HCT116 (cell line): Measurements from ENCODE around the gene TMEM174. TPM values are rescaled to one million over a fixed set of nuclear protein-coding genes. Genes with fewer than 3 reads are reported as not detected.

Source experiments
- ATAC-seq: fragments of 200-7000 bp; cut with Tn5 transposase; 2 replicates; pipeline ENCODE4 v1.9.1; 2020; ENCODE audit warnings: mild to moderate bottlenecking, moderate library complexity
- BruUV-seq: library from RNA; stranded (reverse); fragments of 400-500 nt; replicated peaks from 2 replicates; lab custom pipeline; 2021; lab: Mats Ljungman, UMichigan
- CTCF ChIA-PET: fragments of 300-600 bp; sonication (Branson Sonifier 250); formaldehyde crosslinking; loops from one replicate; lab custom pipeline; 2021; ENCODE audit warnings: antibody characterized with exemption; lab: Charles Lee
- POLR2A ChIA-PET: fragments of 300-600, 350-600 bp; sonication (Branson Sonifier 250); formaldehyde crosslinking; loops from one replicate; lab custom pipeline; 2021; ENCODE audit warnings: antibody characterized with exemption; lab: Charles Lee
- RAD21 ChIA-PET, 2 experiments: fragments of 300-600 bp; sonication (Branson Sonifier 250); formaldehyde crosslinking; loops; one replicate each; lab custom pipeline; 2023; ENCODE audit warnings: low total read pairs in 2 of 2; ENCODE audit not compliant: uncharacterized antibody in 2 of 2, unreplicated experiment in 2 of 2, low non-redundant PET in 1 of 2; lab: Charles Lee
- DNase-seq: peaks from one replicate; pipeline ENCODE4 v3.0.0-alpha.2; 2010; ENCODE audit warnings: low read depth, low spot score
- H2AFZ ChIP-seq: fragments of 200-600 bp; shearing (Covaris generic), sonication (generic); 2 replicates; pipeline ENCODE4 v1.6.1; 2017; ENCODE audit warnings: low read depth, mixed run types, mixed read lengths, antibody characterized with exemption, low read length; ENCODE audit not compliant: poor library complexity, severe bottlenecking
- H3K27ac ChIP-seq: 2 replicates; pipeline ENCODE4 v1.5.1; 2012; ENCODE audit warnings: low read depth, low read length
- H3K27me3 ChIP-seq: fragments of 200-600 bp; sonication (generic); 2 replicates; pipeline ENCODE4 v1.6.1; 2016; ENCODE audit warnings: mixed run types, low read length, mixed read lengths; ENCODE audit not compliant: insufficient read depth
- H3K36me3 ChIP-seq, 2 experiments: fragments of 200-500 bp in 1 of 2; fragments of 200-600 bp in 1 of 2; sonication (Bioruptor generic) in 1 of 2; sonication (generic) in 1 of 2; 2 replicates each; pipeline versions ENCODE4 v1.5.1 to v1.6.1; 2014 to 2016; ENCODE audit warnings: low read length in 2 of 2, inconsistent platforms in 1 of 2, mixed read lengths in 1 of 2, mixed run types in 1 of 2; ENCODE audit not compliant: insufficient read depth in 2 of 2, control insufficient read depth in 1 of 2
- H3K4me1 ChIP-seq, 2 experiments: fragments of 200-600 bp in 1 of 2; sonication (generic) in 1 of 2; 2 replicates each; pipeline versions ENCODE4 v1.5.1 to v1.6.1; 2012 to 2017; ENCODE audit warnings: low read length in 2 of 2, inconsistent platforms in 1 of 2, mild to moderate bottlenecking in 1 of 2, mixed read lengths in 1 of 2, mixed run types in 1 of 2, moderate library complexity in 1 of 2; ENCODE audit not compliant: insufficient read depth in 2 of 2, control insufficient read depth in 1 of 2
- H3K4me2 ChIP-seq: fragments of 200-600 bp; sonication (generic); 2 replicates; pipeline ENCODE4 v1.6.1; 2017; ENCODE audit warnings: mixed run types, low read length, mixed read lengths
- H3K4me3 ChIP-seq, 2 experiments: fragments of 200-600 bp in 1 of 2; sonication (generic) in 1 of 2; replicated peaks in 1 of 2; 2 replicates each; pipeline ENCODE4 v1.5.1; 2011 to 2016; ENCODE audit warnings: low read length in 2 of 2, control low read depth in 1 of 2, low read depth in 1 of 2, mild to moderate bottlenecking in 1 of 2, mixed read lengths in 1 of 2, mixed run types in 1 of 2
- H3K79me2 ChIP-seq: fragments of 200-600 bp; sonication (generic); 2 replicates; pipeline ENCODE4 v1.6.1; 2017; ENCODE audit warnings: mild to moderate bottlenecking, mixed run types, low read length, moderate library complexity, mixed read lengths; ENCODE audit not compliant: insufficient read depth
- H3K9ac ChIP-seq: fragments of 200-600 bp; sonication (generic); 2 replicates; pipeline ENCODE4 v1.6.1; 2016; ENCODE audit warnings: low read length, mixed read lengths
- H3K9me2 ChIP-seq: fragments of 200-600 bp; sonication (generic), shearing (Covaris generic); 2 replicates; pipeline ENCODE4 v1.6.1; 2017; ENCODE audit warnings: mixed run types, mild to moderate bottlenecking, moderate library complexity; ENCODE audit not compliant: insufficient read depth
- H3K9me3 ChIP-seq, 2 experiments: fragments of 200-500 bp in 1 of 2; fragments of 200-600 bp in 1 of 2; sonication (Bioruptor generic) in 1 of 2; sonication (generic) in 1 of 2; 2 replicates each; pipeline ENCODE4 v1.6.1; 2014 to 2017; ENCODE audit warnings: low read length in 2 of 2, mixed read lengths in 2 of 2, inconsistent platforms in 1 of 2, low read depth in 1 of 2, mild to moderate bottlenecking in 1 of 2, mixed run types in 1 of 2, moderate library complexity in 1 of 2; ENCODE audit not compliant: control insufficient read depth in 1 of 2, insufficient read depth in 1 of 2
- H4K20me1 ChIP-seq: fragments of 200-600 bp; sonication (generic), shearing (Covaris generic); 2 replicates; pipeline ENCODE4 v1.6.1; 2017; ENCODE audit warnings: mixed run types, mild to moderate bottlenecking, moderate library complexity; ENCODE audit not compliant: insufficient read depth
- ATF3 ChIP-seq: IDR thresholded peaks from 2 replicates; pipeline ENCODE4 v1.6.1; 2012
- CEBPB ChIP-seq: IDR thresholded peaks from 2 replicates; pipeline ENCODE4 v1.6.1; 2012; ENCODE audit warnings: low read depth
- CTCF ChIP-seq, 3 experiments: fragments of 200-600 bp in 1 of 3; sonication (generic) in 1 of 3; IDR thresholded peaks in 2 of 3; conservative IDR thresholded peaks in 1 of 3; 2 replicates each; pipeline ENCODE4 v1.5.1; 2012 to 2017; ENCODE audit warnings: low read depth in 2 of 3, low read length in 2 of 3, antibody characterized with exemption in 1 of 3, borderline replicate concordance in 1 of 3, control low read depth in 1 of 3, mild to moderate bottlenecking in 1 of 3, mixed read lengths in 1 of 3, mixed run types in 1 of 3, moderate library complexity in 1 of 3; ENCODE audit not compliant: insufficient read depth in 1 of 3
- REST ChIP-seq: IDR thresholded peaks from 2 replicates; pipeline ENCODE4 v1.6.1; 2012; ENCODE audit warnings: low read depth
- YY1 ChIP-seq: IDR thresholded peaks from 2 replicates; pipeline ENCODE4 v1.6.1; 2011; ENCODE audit warnings: low read length, low read depth, moderate library complexity, mild to moderate bottlenecking; ENCODE audit not compliant: insufficient replicate concordance; ENCODE audit errors: extremely low read depth
- intact Hi-C: fragments of 100-400 bp; cut with micrococcal nuclease; formaldehyde crosslinking; loops from 2 replicates; pipeline ENCODE4 v1.10.0; 2022
- total RNA-seq: library from RNA; stranded (reverse); gene quantifications from one replicate; pipeline ENCODE4 v1.2.1, GENCODE V29; 2021; ENCODE audit not compliant: unreplicated experiment

Gene TMEM174
- total RNA-seq, 1 experiment from 2014 or later = not detected

GRCh38 chr5:73135021-73135420 is 38.0 kb upstream of the TMEM174 start:
- intact Hi-C loops = loop anchor here (5.0 kb wide), 1 partner anchor 317 kb away; no protein-coding TSS in a partner anchor
- RAD21 ChIA-PET = no interaction called here
- CTCF ChIA-PET = no interaction called here

More at GRCh38 chr5:73135021-73135420, 38.0 kb upstream of the TMEM174 start:
- Histone ChIP-seq H3K9me2 (no peaks in the 10 kb centered on the region), H3K27me3 (no peaks in the 10 kb centered on the region), H3K9ac (no peak overlapping the region), H3K9me3 (no peaks in the 10 kb centered on the region), H3K4me2 (no peak overlapping the region), H2AFZ (no peak overlapping the region), H3K79me2 (no peaks in the 10 kb centered on the region), H3K4me3 (no peak overlapping the region), H3K27ac (no peak overlapping the region), H3K36me3 (no peaks in the 10 kb centered on the region), H4K20me1 (no peaks in the 10 kb centered on the region), H3K4me1 (no peaks in the 10 kb centered on the region)
- DNase-seq (no peak), ATAC-seq (no peak)
- TF ChIP-seq REST (no peak), ATF3 (no peak), CEBPB (no peak), YY1 (no peak), CTCF (IDR thresholded peaks at IDR 0.05 in 2 of 3, conservative IDR thresholded peaks at IDR 0.05 in 1 of 3; ENCODE audit: borderline replicate concordance in 1 of 3, insufficient read depth in 1 of 3, low read depth in 2 of 3, low read length in 2 of 3) (no peak)
- POLR2A ChIA-PET = no interaction called here
- BruUV-seq = no TSS peak
